Cardiac septum (tissue), 1 donor: Measurements from ENCODE around the gene SMURF1. TPM values are rescaled to one million over a fixed set of nuclear protein-coding genes. Genes with fewer than 3 reads are reported as not detected.

Experiments used
- DNase-seq: peaks from one replicate; pipeline ENCODE4 v3.0.0-alpha.2; 2020; ENCODE audit warnings: low spot score
- intact Hi-C: fragments of 100-400 bp; cut with DNase I; formaldehyde crosslinking; loops from one replicate; pipeline ENCODE4 v1.14.0; 2022
- total RNA-seq: library from RNA; stranded (reverse); fragmentation: NEBNext Ultra II Directional; extraction: Animal tissue kit (Norgen Biotek cat#: 25700); gene quantifications from one replicate; pipeline ENCODE4 v1.2.1, GENCODE V29; 2021
- donor health status: DM: no; HTN: no; CAD: no.

SMURF1 gene
- total RNA-seq, 1 donor from 2014 or later: 13.2 TPM

DNA sequence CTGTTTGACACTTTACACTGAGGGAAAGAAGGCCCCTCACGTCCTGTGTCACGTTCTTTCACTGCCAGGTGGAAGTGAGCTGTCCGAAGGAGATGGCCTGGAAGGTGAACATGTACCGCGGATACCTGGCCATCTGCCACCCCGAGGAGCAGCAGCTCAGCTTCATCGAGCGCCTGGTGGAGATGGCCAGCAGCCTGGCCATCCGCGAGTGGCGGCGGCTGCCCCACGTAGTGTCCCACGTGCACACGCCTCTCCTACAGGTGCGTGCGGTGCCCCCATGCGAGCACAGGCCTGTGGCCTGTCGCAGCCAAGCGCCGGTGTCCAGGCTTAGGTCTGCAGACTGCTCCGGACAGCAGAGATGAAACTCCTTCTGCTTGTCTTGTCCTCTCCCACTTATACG, 162.2 kb downstream of the SMURF1 start:
- intact Hi-C loops: no loop called here
- no peak for DNase-seq

DNA sequence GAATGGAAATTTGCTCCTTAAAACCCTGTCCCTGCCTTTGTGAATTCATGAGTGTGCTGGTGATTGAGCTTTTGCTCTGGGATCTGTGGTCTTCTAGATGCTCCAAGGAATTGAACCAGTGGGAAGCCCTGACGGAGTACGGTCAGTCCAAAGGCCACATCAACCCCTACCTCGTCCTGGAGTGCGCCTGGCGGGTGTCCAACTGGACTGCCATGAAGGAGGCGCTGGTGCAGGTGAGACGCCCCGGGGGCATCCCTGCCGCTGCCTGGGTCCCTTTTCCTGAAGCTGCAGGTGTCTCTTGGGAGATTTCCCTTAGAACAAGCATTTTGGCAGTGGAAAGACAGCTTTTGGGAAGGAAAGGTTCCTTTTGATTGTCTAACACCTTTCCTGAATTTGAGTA, 165.2 kb downstream of the SMURF1 start:
- intact Hi-C loops: loop anchor here (5.0 kb wide), 1 partner anchor 39 kb away; no protein-coding TSS in a partner anchor
- DNase-seq: no peak

Other genes starting within 250 kb of the SMURF1 start
- not detected for gene KPNA7, start 64.0 kb upstream of the SMURF1 start, total RNA-seq
- not detected for gene MYH16, start 128.7 kb upstream of the SMURF1 start, total RNA-seq
- gene ARPC1A, start 181.8 kb upstream of the SMURF1 start, total RNA-seq: 116 TPM
- gene ARPC1B, start 230.6 kb upstream of the SMURF1 start, total RNA-seq: 40.4 TPM